Mesendoderm (in vitro differentiated cells): ENCODE results near the gene STAT3.
"Not testable (repeated sequence)": the region's sequence is repeated elsewhere in the genome, so short reads cannot be mapped to it uniquely, and the experiment has no call there.

ENCODE experiments used
- DNase-seq: peaks from one replicate; pipeline ENCODE4 v3.0.0; 2013
- H2AK5ac ChIP-seq: 2 replicates; pipeline ENCODE4 v1.6.1; 2013; ENCODE audit warnings: low read length, inconsistent platforms
- H2BK120ac ChIP-seq: 2 replicates; pipeline ENCODE4 v1.6.1; 2013; ENCODE audit warnings: low read depth, mild to moderate bottlenecking, low read length, moderate library complexity, mixed read lengths
- H2BK15ac ChIP-seq: replicated peaks from 2 replicates; pipeline ENCODE4 v1.6.1; 2013; ENCODE audit warnings: low read depth, mild to moderate bottlenecking, moderate library complexity
- H2BK5ac ChIP-seq: 2 replicates; pipeline ENCODE4 v1.6.1; 2013; ENCODE audit warnings: low read length, inconsistent platforms
- H3K18ac ChIP-seq: 2 replicates; pipeline ENCODE4 v1.6.1; 2013; ENCODE audit warnings: mild to moderate bottlenecking, low read length, mixed read lengths
- H3K23ac ChIP-seq: one replicate; pipeline ENCODE4 v1.6.1; 2013; ENCODE audit warnings: low read length
- H3K27ac ChIP-seq: 2 replicates; pipeline ENCODE4 v1.5.1; 2013; ENCODE audit warnings: low read depth, mild to moderate bottlenecking, inconsistent platforms, low read length, moderate library complexity
- H3K27me3 ChIP-seq: 2 replicates; pipeline ENCODE4 v1.6.1; 2013; ENCODE audit warnings: low read length, control low read depth, mild to moderate bottlenecking, inconsistent platforms; ENCODE audit not compliant: insufficient read depth, poor library complexity
- H3K36me3 ChIP-seq: 2 replicates; pipeline ENCODE4 v1.6.1; 2013; ENCODE audit warnings: low read length, inconsistent platforms; ENCODE audit not compliant: control insufficient read depth, insufficient read depth
- H3K4ac ChIP-seq: one replicate; pipeline ENCODE4 v1.6.1; 2013; ENCODE audit warnings: low read depth, mild to moderate bottlenecking, low read length, moderate library complexity
- H3K4me1 ChIP-seq: 2 replicates; pipeline ENCODE4 v1.6.1; 2013; ENCODE audit warnings: low read depth, low read length, inconsistent platforms; ENCODE audit not compliant: control insufficient read depth
- H3K4me2 ChIP-seq: 2 replicates; pipeline ENCODE4 v1.6.1; 2013; ENCODE audit warnings: low read length
- H3K4me3 ChIP-seq: 2 replicates; pipeline ENCODE4 v1.5.1; 2013; ENCODE audit warnings: mild to moderate bottlenecking, low read length
- H3K56ac ChIP-seq: one replicate; pipeline ENCODE4 v1.6.1; 2013; ENCODE audit warnings: low read length
- H3K79me1 ChIP-seq: 2 replicates; pipeline ENCODE4 v1.6.1; 2013; ENCODE audit warnings: low read length, inconsistent platforms
- H3K79me2 ChIP-seq: 2 replicates; pipeline ENCODE4 v1.6.1; 2013; ENCODE audit warnings: mild to moderate bottlenecking, low read length; ENCODE audit not compliant: control insufficient read depth, insufficient read depth
- H3K9ac ChIP-seq: 2 replicates; pipeline ENCODE4 v1.6.1; 2013; ENCODE audit warnings: low read length, inconsistent platforms
- H4K5ac ChIP-seq: one replicate; pipeline ENCODE4 v1.6.1; 2013; ENCODE audit warnings: low read length
- H4K8ac ChIP-seq: one replicate; pipeline ENCODE4 v1.6.1; 2013; ENCODE audit warnings: low read depth, mild to moderate bottlenecking, control low read depth, low read length, moderate library complexity
- WGBS: extraction: QIAGEN DNeasy Blood & Tissue Kit; methylation state at CpG from one replicate; pipeline ENCODE4 v1.1.7; 2013; ENCODE audit warnings: low lambda C conversion rate, missing lambda C conversion rate; ENCODE audit not compliant: insufficient coverage; ENCODE audit errors: extremely low coverage; 5-methylcytosine and 5-hydroxymethylcytosine counted together

Gene STAT3

GRCh38 chr17:42402117-42402516, 13.9 kb upstream of the STAT3 start:
- Histone ChIP-seq H3K27ac (no peak overlapping the region), H3K23ac (no peak overlapping the region), H3K4me1 (peaks cover 3% of the 10 kb centered on the region), H4K8ac (no peak overlapping the region), H2BK15ac (no peak overlapping the region), H2AK5ac (no peak overlapping the region), H2BK5ac (no peak overlapping the region), H2BK120ac (no peak overlapping the region), H3K56ac (no peak overlapping the region), H3K79me2 (no peaks in the 10 kb centered on the region), H3K4me2 (no peak overlapping the region), H3K4me3 (no peak overlapping the region), H3K9ac (no peak overlapping the region), H4K5ac (no peak overlapping the region), H3K79me1 (no peaks in the 10 kb centered on the region), H3K18ac (no peak overlapping the region), H3K27me3 (peaks cover 2% of the 10 kb centered on the region), H3K36me3 (no peaks in the 10 kb centered on the region), H3K4ac (no peak overlapping the region)
- DNase-seq, result no peak
- WGBS, result no CpG with 5 or more reads among the region's 3 CpGs

- H3K4me1 ChIP-seq, H4K8ac ChIP-seq, H3K27ac ChIP-seq, DNase-seq, H3K4me2 ChIP-seq, H4K5ac ChIP-seq, H2BK15ac ChIP-seq, H2BK120ac ChIP-seq, H3K56ac ChIP-seq, H3K36me3 ChIP-seq, H3K23ac ChIP-seq, H3K18ac ChIP-seq, H3K4ac ChIP-seq, H3K27me3 ChIP-seq, H3K9ac ChIP-seq, H3K79me2 ChIP-seq, H3K4me3 ChIP-seq, H2AK5ac ChIP-seq, H2BK5ac ChIP-seq, H3K79me1 ChIP-seq: not testable (repeated sequence)
- WGBS, result no CpG with 5 or more reads among the region's 8 CpGs
These were observed 12.7 kb upstream of the STAT3 start for GRCh38 chr17:42400844-42401375.

GRCh38 chr17:42399948-42400843, 12.0 kb upstream of the STAT3 start:
- no peak overlapping the region for H4K8ac ChIP-seq
- no peak overlapping the region for H4K5ac ChIP-seq
- peak; percentile 55 for DNase-seq
- no peak overlapping the region for H3K4ac ChIP-seq
- H3K56ac ChIP-seq, result no peak overlapping the region
- H3K9ac ChIP-seq, result no peak overlapping the region
- H3K4me3 ChIP-seq, result no peak overlapping the region
- H3K4me1 ChIP-seq, result peaks cover 3% of the 10 kb centered on the region
- no peak overlapping the region for H2BK15ac ChIP-seq
- no peak overlapping the region for H3K18ac ChIP-seq
- no peak overlapping the region for H2AK5ac ChIP-seq
- H3K23ac ChIP-seq, result no peak overlapping the region
- H3K79me1 ChIP-seq, result no peaks in the 10 kb centered on the region
- no peak overlapping the region for H3K27ac ChIP-seq
- H2BK5ac ChIP-seq, result no peak overlapping the region
- no peaks in the 10 kb centered on the region for H3K79me2 ChIP-seq
- H2BK120ac ChIP-seq, result no peak overlapping the region
- no peaks in the 10 kb centered on the region for H3K36me3 ChIP-seq
- H3K4me2 ChIP-seq, result no peak overlapping the region
- WGBS, result no CpG with 5 or more reads among the region's 6 CpGs
- peaks cover 2% of the 10 kb centered on the region for H3K27me3 ChIP-seq

GRCh38 chr17:42399121-42399520, 10.9 kb upstream of the STAT3 start:
- H3K9ac ChIP-seq, result no peak overlapping the region
- no peaks in the 10 kb centered on the region for H3K79me2 ChIP-seq
- H3K27ac ChIP-seq, result no peak overlapping the region
- no peak overlapping the region for H4K5ac ChIP-seq
- no peak overlapping the region for H3K18ac ChIP-seq
- no CpG with 5 or more reads among the region's 2 CpGs for WGBS
- H2AK5ac ChIP-seq, result no peak overlapping the region
- H3K23ac ChIP-seq, result no peak overlapping the region
- H4K8ac ChIP-seq, result no peak overlapping the region
- no peak overlapping the region for H3K56ac ChIP-seq
- peaks cover 3% of the 10 kb centered on the region for H3K4me1 ChIP-seq
- H3K36me3 ChIP-seq, result no peaks in the 10 kb centered on the region
- H3K4me3 ChIP-seq, result no peak overlapping the region
- no peak for DNase-seq
- peaks cover 2% of the 10 kb centered on the region for H3K27me3 ChIP-seq
- H2BK120ac ChIP-seq, result no peak overlapping the region
- no peak overlapping the region for H3K4me2 ChIP-seq
- H2BK15ac ChIP-seq, result no peak overlapping the region
- H3K79me1 ChIP-seq, result no peaks in the 10 kb centered on the region
- H3K4ac ChIP-seq, result no peak overlapping the region
- H2BK5ac ChIP-seq, result no peak overlapping the region

GRCh38 chr17:42395601-42396000, 7.4 kb upstream of the STAT3 start:
- not testable (repeated sequence) for H3K79me1 ChIP-seq, H3K4me2 ChIP-seq, H2BK120ac ChIP-seq, H3K56ac ChIP-seq, H4K5ac ChIP-seq, H4K8ac ChIP-seq, H3K36me3 ChIP-seq, H3K23ac ChIP-seq, H3K9ac ChIP-seq, H3K27me3 ChIP-seq, H3K27ac ChIP-seq, H2BK15ac ChIP-seq, DNase-seq, H2AK5ac ChIP-seq, H2BK5ac ChIP-seq, H3K4me1 ChIP-seq, H3K79me2 ChIP-seq, H3K18ac ChIP-seq, H3K4me3 ChIP-seq, H3K4ac ChIP-seq
- no CpG with 5 or more reads among the region's 8 CpGs for WGBS
